ENCODE results near the gene IFNAR2. TPM values are rescaled to one million over a fixed set of nuclear protein-coding genes. Genes with fewer than 3 reads are reported as not detected.
"Not testable (repeated sequence)": the region's sequence is repeated elsewhere in the genome, so short reads cannot be mapped to it uniquely, and the experiment has no call there.

The IFNAR2 gene
- total RNA-seq, 1 donor from 2014 or later: 20.3 TPM

- TF ChIP-seq CTCF (IDR thresholded peaks at IDR 0.05; ENCODE audit: unreplicated experiment): no peak
- H3K27me3 Mint-ChIP-seq (ENCODE audit: low read depth): no peaks in the 10 kb centered on the region
Observed at GRCh38 chr21:33240404-33240803, 10.7 kb downstream of the IFNAR2 start.

GRCh38 chr21:33241846-33242245, 12.1 kb downstream of the IFNAR2 start:
- H3K36me3 Mint-ChIP-seq: peaks cover 29% of the 10 kb centered on the region

More at GRCh38 chr21:33240404-33240803, 10.7 kb downstream of the IFNAR2 start:
- Mint-ChIP-seq H3K36me3 (peaks cover 19% of the 10 kb centered on the region), H3K4me3 (no peak overlapping the region), H3K27ac (no peak overlapping the region), H3K4me1 (peaks cover 25% of the 10 kb centered on the region), H3K9me3 (no peaks in the 10 kb centered on the region)
- DNase-seq (ENCODE audit: low spot score in 2 of 2, unreplicated experiment in 2 of 2): no peak

GRCh38 chr21:33242846-33243245, 13.1 kb downstream of the IFNAR2 start:
- Mint-ChIP-seq H3K4me1 (peaks cover 11% of the 10 kb centered on the region), H3K36me3 (peaks cover 36% of the 10 kb centered on the region)
- DNase-seq (ENCODE audit: low spot score in 2 of 2, unreplicated experiment in 2 of 2); H3K4me3 Mint-ChIP-seq; H3K27me3 Mint-ChIP-seq (ENCODE audit: low read depth); H3K9me3 Mint-ChIP-seq; H3K27ac Mint-ChIP-seq: not testable (repeated sequence)

More at GRCh38 chr21:33241846-33242245, 12.1 kb downstream of the IFNAR2 start:
- no peak for TF ChIP-seq CTCF (IDR thresholded peaks at IDR 0.05; ENCODE audit: unreplicated experiment)
- no peaks in the 10 kb centered on the region for H3K27me3 Mint-ChIP-seq (ENCODE audit: low read depth)
- H3K9me3 Mint-ChIP-seq: no peaks in the 10 kb centered on the region
- H3K4me3 Mint-ChIP-seq: no peak overlapping the region
- no peak overlapping the region for H3K27ac Mint-ChIP-seq
- DNase-seq (ENCODE audit: low spot score in 2 of 2, unreplicated experiment in 2 of 2): no peak
- H3K4me1 Mint-ChIP-seq: peaks cover 18% of the 10 kb centered on the region

GRCh38 chr21:33244082-33244778, 14.5 kb downstream of the IFNAR2 start:
- Mint-ChIP-seq H3K9me3 (no peaks in the 10 kb centered on the region), H3K4me1 (peaks cover 2% of the 10 kb centered on the region), H3K36me3 (peaks cover 42% of the 10 kb centered on the region), H3K4me3 (no peak overlapping the region), H3K27ac (no peak overlapping the region), H3K27me3 (ENCODE audit: low read depth) (no peaks in the 10 kb centered on the region)
- DNase-seq (ENCODE audit: low spot score in 2 of 2, unreplicated experiment in 2 of 2): no peak
- no peak for TF ChIP-seq CTCF (IDR thresholded peaks at IDR 0.05; ENCODE audit: unreplicated experiment)

- Mint-ChIP-seq H3K36me3 (peaks cover 43% of the 10 kb centered on the region), H3K4me1 (peaks cover 2% of the 10 kb centered on the region), H3K27ac (no peak overlapping the region), H3K27me3 (ENCODE audit: low read depth) (no peaks in the 10 kb centered on the region), H3K4me3 (no peak overlapping the region), H3K9me3 (no peaks in the 10 kb centered on the region)
- no peak for DNase-seq (ENCODE audit: low spot score in 2 of 2, unreplicated experiment in 2 of 2)
- TF ChIP-seq CTCF (IDR thresholded peaks at IDR 0.05; ENCODE audit: unreplicated experiment): no peak
Observed at GRCh38 chr21:33244779-33245105, 15.0 kb downstream of the IFNAR2 start.

- H3K36me3 Mint-ChIP-seq: peaks cover 48% of the 10 kb centered on the region
Observed at GRCh38 chr21:33245289-33245918, 15.7 kb downstream of the IFNAR2 start.

More at GRCh38 chr21:33245289-33245918, 15.7 kb downstream of the IFNAR2 start:
- Mint-ChIP-seq H3K27me3 (ENCODE audit: low read depth) (no peaks in the 10 kb centered on the region), H3K4me1 (peaks cover 2% of the 10 kb centered on the region), H3K9me3 (no peaks in the 10 kb centered on the region), H3K27ac (no peak overlapping the region), H3K4me3 (no peak overlapping the region)
- DNase-seq (ENCODE audit: low spot score in 2 of 2, unreplicated experiment in 2 of 2): no peak
- no peak for TF ChIP-seq CTCF (IDR thresholded peaks at IDR 0.05; ENCODE audit: unreplicated experiment)

All from mesothelial cell of epicardium (in vitro differentiated cells).